HG03520 (cell line): Measurements from ENCODE around the gene AMBP.

Experiments used
- ATAC-seq: cut with Tn5 transposase; IDR thresholded peaks from one replicate; pipeline ENCODE4 v1.9.1; 2021; ENCODE audit warnings: mild to moderate bottlenecking, moderate library complexity; ENCODE audit not compliant: unreplicated experiment

Gene AMBP

GRCh38 chr9:114078021-114078780 is at the start of gene AMBP:
Gene AMBP, minus strand, starts transcription at chr9:114078300. Its CDS starts 91 bp downstream, at chr9:114078209.
- ATAC-seq = no peak

- ATAC-seq = no peak
Observed at GRCh38 chr9:114126247-114127060, 48.4 kb upstream of the AMBP start.

GRCh38 chr9:114125476-114126013 is 47.4 kb upstream of the AMBP start:
- ATAC-seq = no peak

GRCh38 chr9:114124666-114125475 is 46.8 kb upstream of the AMBP start:
- no peak for ATAC-seq

- ATAC-seq = no peak
Observed at GRCh38 chr9:114124138-114124537, 46.0 kb upstream of the AMBP start.

- ATAC-seq = no peak
Observed at GRCh38 chr9:114123031-114123977, 45.2 kb upstream of the AMBP start.

- ATAC-seq = no peak
Observed at GRCh38 chr9:114122136-114123027, 44.3 kb upstream of the AMBP start.

GRCh38 chr9:114121227-114122135 is 43.4 kb upstream of the AMBP start:
- ATAC-seq = no peak

GRCh38 chr9:114120192-114121014 is 42.3 kb upstream of the AMBP start:
- no peak for ATAC-seq

- no peak for ATAC-seq
Observed at GRCh38 chr9:114119242-114120191, 41.4 kb upstream of the AMBP start.

GRCh38 chr9:114117996-114118830 is 40.1 kb upstream of the AMBP start:
- ATAC-seq = no peak

- ATAC-seq = no peak
Observed at GRCh38 chr9:114117614-114117995, 39.5 kb upstream of the AMBP start.

- no peak for ATAC-seq
Observed at GRCh38 chr9:114116126-114116747, 38.1 kb upstream of the AMBP start.

GRCh38 chr9:114115654-114116125 is 37.6 kb upstream of the AMBP start:
- ATAC-seq = no peak
